Measurements from ENCODE around the gene GLRX5. TPM values are rescaled to one million over a fixed set of nuclear protein-coding genes. Genes with fewer than 3 reads are reported as not detected.

GLRX5 gene
- total RNA-seq, 1 donor from 2014 or later = 99.9 TPM

GRCh38 chr14:95549656-95550585, 15.1 kb downstream of the GLRX5 start:
- Histone ChIP-seq H3K4me2 (no peak overlapping the region), H4K20me1 (ENCODE audit: low read depth) (peaks cover 24% of the 10 kb centered on the region), H3K9ac (no peak overlapping the region), H3K36me3 (no peaks in the 10 kb centered on the region), H2AFZ (replicated peaks) (no peak overlapping the region), H3K4me3 (no peak overlapping the region), H3K4me1 (peaks cover 12% of the 10 kb centered on the region), H3K27ac (no peak overlapping the region), H3K27me3 (no peaks in the 10 kb centered on the region), H3K79me2 (ENCODE audit: low read depth) (no peaks in the 10 kb centered on the region), H3K9me3 (ENCODE audit: low read depth) (no peaks in the 10 kb centered on the region), H3F3A (ENCODE audit: low read depth) (peaks cover 12% of the 10 kb centered on the region)
- H3K9me3 Mint-ChIP-seq = peaks cover 16% of the 10 kb centered on the region
- no peak overlapping the region for H3K27ac Mint-ChIP-seq
- no peak for TF ChIP-seq EZH2 (IDR thresholded peaks at IDR 0.05)
- TF ChIP-seq CTCF (IDR thresholded peaks at IDR 0.05) = no peak
- TF ChIP-seq EZH2phosphoT487 (IDR thresholded peaks at IDR 0.05) = no peak
- H3K27me3 Mint-ChIP-seq (ENCODE audit: insufficient read depth, low read depth) = peaks cover 4% of the 10 kb centered on the region
- DNase-seq (ENCODE audit: low spot score) = no peak
- peaks cover 32% of the 10 kb centered on the region for H3K36me3 Mint-ChIP-seq
- no peak overlapping the region for H3K4me3 Mint-ChIP-seq
- peaks cover 12% of the 10 kb centered on the region for H3K4me1 Mint-ChIP-seq

DNA sequence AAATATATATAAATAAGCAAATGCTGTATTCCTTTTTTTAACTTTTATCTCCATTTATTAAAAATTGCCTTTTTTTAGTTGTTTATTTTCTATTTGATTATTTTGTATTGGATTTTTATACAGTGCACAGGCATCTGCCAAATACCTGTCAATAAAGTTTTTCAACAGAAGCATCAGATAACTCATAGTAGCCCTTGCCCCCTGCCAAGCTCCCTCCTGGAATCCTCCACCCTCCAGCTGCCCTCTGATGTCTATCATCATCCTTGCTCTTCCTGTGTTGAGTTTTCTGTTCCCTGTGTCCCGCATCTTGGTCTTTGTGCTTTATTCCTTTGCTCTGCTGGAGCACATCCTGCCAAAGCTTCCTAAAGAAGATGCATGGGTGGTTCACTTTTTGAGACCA, 16.6 kb downstream of the GLRX5 start:
- H3K27ac Mint-ChIP-seq = no peak overlapping the region

GRCh38 chr14:95553141-95553540, 18.3 kb downstream of the GLRX5 start:
- peaks cover 28% of the 10 kb centered on the region for H3K36me3 Mint-ChIP-seq
- H3K9ac ChIP-seq = no peak overlapping the region
- H3K9me3 ChIP-seq (ENCODE audit: low read depth) = no peaks in the 10 kb centered on the region
- H3K79me2 ChIP-seq (ENCODE audit: low read depth) = no peaks in the 10 kb centered on the region
- no peak overlapping the region for H3K4me2 ChIP-seq
- peaks cover 5% of the 10 kb centered on the region for H3K27me3 Mint-ChIP-seq (ENCODE audit: insufficient read depth, low read depth)
- H3K9me3 Mint-ChIP-seq = peaks cover 16% of the 10 kb centered on the region
- no peak overlapping the region for H3K4me3 Mint-ChIP-seq
- no peak overlapping the region for H2AFZ ChIP-seq (replicated peaks)
- H3K4me3 ChIP-seq = no peak overlapping the region
- H3K27ac Mint-ChIP-seq = no peak overlapping the region
- no peak for DNase-seq (ENCODE audit: low spot score)
- no peaks in the 10 kb centered on the region for H3K4me1 ChIP-seq
- no peaks in the 10 kb centered on the region for H3K27me3 ChIP-seq
- peaks cover 2% of the 10 kb centered on the region for H4K20me1 ChIP-seq (ENCODE audit: low read depth)
- H3K4me1 Mint-ChIP-seq = peaks cover 2% of the 10 kb centered on the region
- no peak overlapping the region for H3K27ac ChIP-seq
- TF ChIP-seq CTCF (IDR thresholded peaks at IDR 0.05) = no peak
- no peak for TF ChIP-seq EZH2 (IDR thresholded peaks at IDR 0.05)
- TF ChIP-seq EZH2phosphoT487 (IDR thresholded peaks at IDR 0.05) = no peak
- H3F3A ChIP-seq (ENCODE audit: low read depth) = no peaks in the 10 kb centered on the region
- no peaks in the 10 kb centered on the region for H3K36me3 ChIP-seq

More for the DNA sequence above, 16.6 kb downstream of the GLRX5 start:
- H3K4me3 ChIP-seq = no peak overlapping the region
- H3K9ac ChIP-seq = no peak overlapping the region
- H3K4me1 Mint-ChIP-seq = peaks cover 12% of the 10 kb centered on the region
- H3F3A ChIP-seq (ENCODE audit: low read depth) = peaks cover 12% of the 10 kb centered on the region
- H4K20me1 ChIP-seq (ENCODE audit: low read depth) = peaks cover 19% of the 10 kb centered on the region
- TF ChIP-seq CTCF (IDR thresholded peaks at IDR 0.05) (no peak), EZH2 (IDR thresholded peaks at IDR 0.05) (no peak), EZH2phosphoT487 (IDR thresholded peaks at IDR 0.05) (no peak)
- peaks cover 32% of the 10 kb centered on the region for H3K36me3 Mint-ChIP-seq
- no peak overlapping the region for H2AFZ ChIP-seq (replicated peaks)
- no peaks in the 10 kb centered on the region for H3K79me2 ChIP-seq (ENCODE audit: low read depth)
- H3K27ac ChIP-seq = no peak overlapping the region
- H3K4me1 ChIP-seq = peaks cover 12% of the 10 kb centered on the region
- peaks cover 16% of the 10 kb centered on the region for H3K9me3 Mint-ChIP-seq
- no peaks in the 10 kb centered on the region for H3K36me3 ChIP-seq
- H3K27me3 ChIP-seq = no peaks in the 10 kb centered on the region
- H3K9me3 ChIP-seq (ENCODE audit: low read depth) = no peaks in the 10 kb centered on the region
- no peak for DNase-seq (ENCODE audit: low spot score)
- no peak overlapping the region for H3K4me3 Mint-ChIP-seq
- H3K4me2 ChIP-seq = no peak overlapping the region
- H3K27me3 Mint-ChIP-seq (ENCODE audit: insufficient read depth, low read depth) = peaks cover 4% of the 10 kb centered on the region

Measured in neural progenitor cell (in vitro differentiated cells).